Esophagus muscularis mucosa (tissue), 4 donors: ENCODE measurements around the gene OR4F6. TPM values are rescaled to one million over a fixed set of nuclear protein-coding genes. Genes with fewer than 3 reads are reported as not detected.

Experiments used
- DNase-seq: peaks from one replicate; pipeline ENCODE4 v3.0.0-alpha.2; 2017; ENCODE audit errors: extremely low spot score
- H3K27ac ChIP-seq, 4 donors: fragments of 200-600 bp; sonication (generic); replicated peaks in 1 of 4; 1 replicate in 3 of 4; 2 replicates in 1 of 4; pipeline ENCODE4 v1.5.1; 2016 to 2019; ENCODE audit warnings: mild to moderate bottlenecking in 1 of 4
- H3K27me3 ChIP-seq, 4 donors: fragments of 200-600 bp; sonication (generic); one replicate each; pipeline versions ENCODE4 v1.5.1 to v1.6.0; 2016 to 2019
- H3K36me3 ChIP-seq, 4 donors: fragments of 200-600 bp; sonication (generic); one replicate each; pipeline ENCODE4 v1.5.1; 2016 to 2019
- H3K4me1 ChIP-seq, 4 donors: fragments of 200-600 bp; sonication (generic); one replicate each; pipeline ENCODE4 v1.5.1; 2016 to 2019
- H3K4me3 ChIP-seq, 4 donors: fragments of 200-600 bp; sonication (generic); 1 replicate in 2 of 4; 2 replicates in 2 of 4; pipeline ENCODE4 v1.5.1; 2016 to 2019; ENCODE audit warnings: mild to moderate bottlenecking in 4 of 4, moderate library complexity in 1 of 4
- H3K9me3 ChIP-seq, 4 donors: fragments of 200-600 bp; sonication (generic); 1 replicate in 3 of 4; 2 replicates in 1 of 4; pipeline ENCODE4 v1.5.1; 2016 to 2019
- CTCF ChIP-seq, 3 experiments: fragments of 200-600 bp in 2 of 3; fragments of 450-650 bp in 1 of 3; sonication (generic) in 2 of 3; IDR thresholded peaks; one replicate each; pipeline ENCODE4 v1.5.1; 2017 to 2019; ENCODE audit warnings: antibody characterized with exemption in 3 of 3, mild to moderate bottlenecking in 2 of 3, moderate library complexity in 1 of 3
- EP300 ChIP-seq: sonication (generic); formaldehyde crosslinking; IDR thresholded peaks from one replicate; pipeline ENCODE4 v1.6.1; 2017; ENCODE audit warnings: antibody characterized with exemption
- POLR2A ChIP-seq: fragments of 450-650 bp; IDR thresholded peaks from one replicate; pipeline ENCODE4 v1.6.1; 2017; ENCODE audit warnings: antibody characterized with exemption, moderate library complexity, mild to moderate bottlenecking, low read depth
- POLR2AphosphoS5 ChIP-seq, 2 donors: sonication (generic); formaldehyde crosslinking; IDR thresholded peaks; one replicate each; pipeline ENCODE4 v1.6.1; 2017; ENCODE audit warnings: antibody characterized with exemption in 2 of 2
- WGBS: methylation state at CpG from one replicate; pipeline ENCODE4 v1.1.5; 2018; 5-methylcytosine and 5-hydroxymethylcytosine counted together
- intact Hi-C: fragments of 100-400 bp; cut with DNase I; formaldehyde crosslinking; loops from one replicate; pipeline ENCODE4 v1.15.1; 2023
- small RNA-seq, 3 donors: library from RNA; depleted of rRNA; stranded (forward); fragments of <200 nt; gene quantifications; one replicate each; pipeline ENCODE3, GENCODE V24; 2016
- total RNA-seq, 4 donors: library from RNA; depleted of rRNA; stranded (reverse); fragments of >200 nt; gene quantifications; one replicate each; pipeline versions ENCODE4 v1.1.0 to v1.2.1, GENCODE V29; 2016

Gene OR4F6
- total RNA-seq, 4 donors from 2014 or later: not detected

- 77% methylated on average over 6 of the region's 6 CpGs for WGBS
- intact Hi-C loops: no loop called here
- no peak for DNase-seq
- TF ChIP-seq POLR2AphosphoS5 (IDR thresholded peaks at IDR 0.05) (no peak), CTCF (IDR thresholded peaks at IDR 0.05) (no peak), EP300 (no peak), POLR2A (no peak)
- Histone ChIP-seq H3K36me3 (no peaks in the 10 kb centered on the region), H3K4me1 (no peaks in the 10 kb centered on the region), H3K4me3 (no peak overlapping the region), H3K27me3 (no peaks in the 10 kb centered on the region), H3K27ac (no peak overlapping the region), H3K9me3 (no peaks in the 10 kb centered on the region)
Observed at GRCh38 chr15:101844916-101845315, 41.6 kb downstream of the OR4F6 start.

- no peaks in the 10 kb centered on the region for H3K4me1 ChIP-seq
- peaks cover 0 to 3% (median 0%) of the 10 kb centered on the region in 4 donors for H3K27me3 ChIP-seq
- TF ChIP-seq CTCF (IDR thresholded peaks at IDR 0.05) (no peak), EP300 (no peak), POLR2AphosphoS5 (IDR thresholded peaks at IDR 0.05) (no peak), POLR2A (no peak)
- whole genome bisulfite sequencing: 76% methylated on average over 1 of the region's 1 CpG
- no peaks in the 10 kb centered on the region for H3K9me3 ChIP-seq
- no peak overlapping the region for H3K4me3 ChIP-seq
- no peaks in the 10 kb centered on the region for H3K36me3 ChIP-seq
- H3K27ac ChIP-seq: no peak overlapping the region
- DNase-seq: no peak
- intact Hi-C loops: no loop called here
Observed at GRCh38 chr15:101852356-101852755, 49.0 kb downstream of the OR4F6 start.

Small RNA genes lying within 50 kb of the gene (small RNA-seq; reads per million reads assigned to genes)
- gene RN7SL209P: 0 reads per million in 3 donors

Other genes starting within 250 kb of the OR4F6 start
- gene TM2D3, start 151.1 kb upstream of the OR4F6 start, total RNA-seq: 10 to 100 TPM; 35.5 to 50.5 (median 40.5) TPM
- 10 to 100 TPM; 16.7 to 26.6 (median 23.5) TPM for gene TARS3, start 79.0 kb upstream of the OR4F6 start, total RNA-seq
- gene OR4F15, start 8.7 kb downstream of the OR4F6 start, total RNA-seq: not detected